KMS-11 (cell line): Measurements from ENCODE around the gene CDKN1C.

Experiments
- H2AFZ ChIP-seq: fragments of 200-600 bp; sonication (generic); 2 replicates; pipeline ENCODE4 v1.6.1; 2016; ENCODE audit warnings: antibody characterized with exemption, mixed run types, low read depth
- H3K27ac ChIP-seq: fragments of 200-600 bp; sonication (generic); 2 replicates; pipeline ENCODE4 v1.6.1; 2016; ENCODE audit warnings: mild to moderate bottlenecking, mixed run types
- H3K27me3 ChIP-seq: fragments of 200-600 bp; sonication (generic); 2 replicates; pipeline ENCODE4 v1.6.1; 2017; ENCODE audit warnings: mild to moderate bottlenecking, low read depth, mixed run types, moderate library complexity; ENCODE audit not compliant: insufficient read depth
- H3K36me3 ChIP-seq: fragments of 200-600 bp; sonication (generic); 2 replicates; pipeline ENCODE4 v1.6.1; 2017; ENCODE audit warnings: mild to moderate bottlenecking, mixed run types; ENCODE audit not compliant: insufficient read depth
- H3K4me1 ChIP-seq: fragments of 200-600 bp; sonication (generic); 2 replicates; pipeline ENCODE4 v1.6.1; 2016; ENCODE audit warnings: mild to moderate bottlenecking, low read depth, mixed run types; ENCODE audit not compliant: poor library complexity, severe bottlenecking
- H3K4me2 ChIP-seq: fragments of 200-600 bp; sonication (generic); 2 replicates; pipeline ENCODE4 v1.7.0; 2016; ENCODE audit warnings: mild to moderate bottlenecking, mixed run types
- H3K4me3 ChIP-seq: fragments of 200-600 bp; sonication (generic); IDR thresholded peaks from 2 replicates; pipeline ENCODE4 v1.6.1; 2017; ENCODE audit warnings: low read depth, low read length, mixed read lengths; ENCODE audit not compliant: insufficient read depth
- H3K79me2 ChIP-seq: fragments of 200-600 bp; sonication (generic); 2 replicates; pipeline ENCODE4 v1.6.1; 2016; ENCODE audit warnings: low read depth, mixed run types; ENCODE audit not compliant: insufficient read depth
- H3K9ac ChIP-seq: fragments of 200-600 bp; sonication (generic); 2 replicates; pipeline ENCODE4 v1.6.1; 2016; ENCODE audit warnings: mild to moderate bottlenecking, mixed run types
- H4K20me1 ChIP-seq: fragments of 200-600 bp; sonication (generic); 2 replicates; pipeline ENCODE4 v1.6.1; 2016; ENCODE audit warnings: mild to moderate bottlenecking, mixed run types; ENCODE audit not compliant: insufficient read depth
- TF ChIP-seq, protein P1 (sequence below): fragments of 200-600 bp; sonication (generic); conservative IDR thresholded peaks from 2 replicates; pipeline ENCODE4 v1.6.1; 2017; ENCODE audit warnings: low read depth, mild to moderate bottlenecking, antibody characterized with exemption, low read length, moderate library complexity, mixed read lengths

The CDKN1C gene

DNA sequence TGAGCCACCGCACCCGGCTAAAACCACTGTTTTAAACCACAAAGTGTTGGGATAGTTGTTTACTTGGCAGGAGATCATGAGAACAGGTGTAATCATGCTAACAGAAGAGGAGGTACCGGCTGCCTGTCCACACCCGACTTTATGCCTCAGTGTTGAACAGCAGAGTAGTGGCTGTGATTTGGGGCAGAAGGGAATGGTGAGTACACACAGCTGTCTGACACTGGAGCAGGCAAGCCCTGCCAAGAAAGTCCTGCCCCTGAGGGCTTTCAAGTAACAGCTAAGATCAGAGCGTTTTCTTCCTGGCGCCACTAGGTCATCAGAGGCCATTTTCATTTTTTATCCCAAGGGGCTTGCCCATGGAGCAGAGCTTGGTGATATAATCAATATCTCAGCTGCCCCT is 8.1 kb downstream of the CDKN1C start:
- no peak overlapping the region for H3K4me2 ChIP-seq
- no peaks in the 10 kb centered on the region for H4K20me1 ChIP-seq
- no peak overlapping the region for H2AFZ ChIP-seq
- no peak overlapping the region for H3K4me3 ChIP-seq
- H3K4me1 ChIP-seq = no peaks in the 10 kb centered on the region
- no peaks in the 10 kb centered on the region for H3K79me2 ChIP-seq
- no peak overlapping the region for H3K27ac ChIP-seq
- H3K27me3 ChIP-seq = no peaks in the 10 kb centered on the region
- no peak overlapping the region for H3K9ac ChIP-seq
- no peaks in the 10 kb centered on the region for H3K36me3 ChIP-seq
- TF ChIP-seq, protein P1, sequence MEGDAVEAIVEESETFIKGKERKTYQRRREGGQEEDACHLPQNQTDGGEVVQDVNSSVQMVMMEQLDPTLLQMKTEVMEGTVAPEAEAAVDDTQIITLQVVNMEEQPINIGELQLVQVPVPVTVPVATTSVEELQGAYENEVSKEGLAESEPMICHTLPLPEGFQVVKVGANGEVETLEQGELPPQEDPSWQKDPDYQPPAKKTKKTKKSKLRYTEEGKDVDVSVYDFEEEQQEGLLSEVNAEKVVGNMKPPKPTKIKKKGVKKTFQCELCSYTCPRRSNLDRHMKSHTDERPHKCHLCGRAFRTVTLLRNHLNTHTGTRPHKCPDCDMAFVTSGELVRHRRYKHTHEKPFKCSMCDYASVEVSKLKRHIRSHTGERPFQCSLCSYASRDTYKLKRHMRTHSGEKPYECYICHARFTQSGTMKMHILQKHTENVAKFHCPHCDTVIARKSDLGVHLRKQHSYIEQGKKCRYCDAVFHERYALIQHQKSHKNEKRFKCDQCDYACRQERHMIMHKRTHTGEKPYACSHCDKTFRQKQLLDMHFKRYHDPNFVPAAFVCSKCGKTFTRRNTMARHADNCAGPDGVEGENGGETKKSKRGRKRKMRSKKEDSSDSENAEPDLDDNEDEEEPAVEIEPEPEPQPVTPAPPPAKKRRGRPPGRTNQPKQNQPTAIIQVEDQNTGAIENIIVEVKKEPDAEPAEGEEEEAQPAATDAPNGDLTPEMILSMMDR = no peak

- no peaks in the 10 kb centered on the region for H3K27me3 ChIP-seq
- no peak overlapping the region for H3K9ac ChIP-seq
- TF ChIP-seq, protein P1 = no peak
- H3K4me3 ChIP-seq = no peak overlapping the region
- H3K79me2 ChIP-seq = no peaks in the 10 kb centered on the region
- no peaks in the 10 kb centered on the region for H4K20me1 ChIP-seq
- no peak overlapping the region for H2AFZ ChIP-seq
- no peak overlapping the region for H3K27ac ChIP-seq
- no peaks in the 10 kb centered on the region for H3K36me3 ChIP-seq
- H3K4me2 ChIP-seq = no peak overlapping the region
- H3K4me1 ChIP-seq = no peaks in the 10 kb centered on the region
Observed at GRCh38 chr11:2874963-2875362, 10.6 kb downstream of the CDKN1C start.

GRCh38 chr11:2870969-2871680 is 14.4 kb downstream of the CDKN1C start:
- Histone ChIP-seq H4K20me1 (no peaks in the 10 kb centered on the region), H3K79me2 (no peaks in the 10 kb centered on the region), H3K9ac (no peak overlapping the region), H3K4me2 (no peak overlapping the region), H3K27me3 (no peaks in the 10 kb centered on the region), H3K4me3 (no peak overlapping the region), H3K4me1 (no peaks in the 10 kb centered on the region), H2AFZ (no peak overlapping the region), H3K27ac (no peak overlapping the region), H3K36me3 (no peaks in the 10 kb centered on the region)
- TF ChIP-seq, protein P1 = no peak

DNA sequence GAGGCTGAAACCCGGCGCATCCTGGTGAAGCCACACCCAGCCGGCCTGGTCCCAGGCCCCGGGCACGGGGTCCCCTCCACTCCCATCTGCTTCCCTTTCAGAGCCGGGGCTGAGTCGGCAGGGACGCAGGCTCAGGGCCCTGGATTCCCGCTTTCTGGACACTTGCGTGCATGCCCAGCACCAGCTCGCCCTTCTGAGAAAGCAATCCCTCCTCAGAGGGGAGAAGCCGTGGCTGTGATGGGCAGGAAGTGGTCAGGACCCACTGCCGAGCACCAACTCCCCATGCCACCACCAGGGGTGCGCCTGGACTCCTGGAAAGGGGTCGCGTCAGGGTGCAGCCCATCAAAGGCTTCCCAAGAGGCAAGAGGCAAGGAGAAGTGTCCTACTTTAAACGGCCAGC is 15.1 kb downstream of the CDKN1C start:
- H3K4me3 ChIP-seq = no peak overlapping the region
- H3K27ac ChIP-seq = no peak overlapping the region
- no peaks in the 10 kb centered on the region for H3K4me1 ChIP-seq
- no peaks in the 10 kb centered on the region for H4K20me1 ChIP-seq
- H3K36me3 ChIP-seq = no peaks in the 10 kb centered on the region
- TF ChIP-seq, protein P1 = no peak
- H3K9ac ChIP-seq = no peak overlapping the region
- no peaks in the 10 kb centered on the region for H3K79me2 ChIP-seq
- no peak overlapping the region for H3K4me2 ChIP-seq
- no peak overlapping the region for H2AFZ ChIP-seq
- H3K27me3 ChIP-seq = no peaks in the 10 kb centered on the region
